HG03342 (cell line): Measurements from ENCODE around the gene CEP128.

Source experiments
- ATAC-seq: cut with Tn5 transposase; IDR thresholded peaks from one replicate; pipeline ENCODE4 v1.9.1; 2021; ENCODE audit warnings: mild to moderate bottlenecking, moderate library complexity; ENCODE audit not compliant: unreplicated experiment

The CEP128 gene

DNA sequence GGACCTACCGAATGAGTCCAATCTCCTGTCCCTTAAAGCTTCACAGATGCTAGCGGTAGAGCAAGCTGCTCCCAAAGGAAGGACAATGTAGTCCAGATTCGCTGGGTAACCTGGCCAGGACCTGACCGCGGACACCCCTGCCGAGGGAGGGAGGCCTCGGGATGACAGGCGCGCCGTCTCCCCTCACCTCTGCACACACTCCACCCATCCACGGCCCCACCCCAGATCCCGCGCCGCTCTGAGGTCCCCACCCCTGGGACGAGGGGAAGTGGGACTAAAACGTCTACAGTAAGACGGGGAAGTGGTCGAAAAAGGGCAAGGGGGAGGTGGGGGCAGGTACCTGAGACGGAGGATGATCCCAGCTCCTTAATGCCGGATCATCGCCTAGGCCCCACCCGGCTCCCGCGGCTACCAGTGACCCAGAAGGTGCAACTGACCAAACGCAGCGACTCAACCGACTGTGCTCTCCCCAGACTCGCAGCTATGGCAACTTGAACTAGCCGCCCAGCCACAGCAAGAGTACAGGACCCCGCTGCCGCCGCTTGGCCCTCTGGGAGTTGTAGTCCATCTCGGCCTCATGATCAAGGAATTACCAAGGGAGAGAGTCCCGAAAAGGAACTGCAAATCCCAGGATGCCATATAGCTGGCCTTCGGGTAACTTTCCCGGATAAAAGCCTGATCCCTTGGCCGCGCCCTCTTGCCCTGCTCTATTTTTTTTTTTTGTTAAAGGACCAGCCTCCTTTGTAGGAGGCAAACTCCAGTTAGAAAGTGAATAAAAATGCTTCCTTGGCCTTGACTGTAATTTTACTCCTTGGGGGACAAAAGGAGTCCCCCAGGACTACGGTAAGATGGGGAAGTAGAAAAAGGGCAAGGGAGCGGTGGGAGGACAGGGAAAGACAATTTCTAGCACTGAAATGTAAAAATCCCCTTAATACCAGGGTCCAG lies at the start of gene CEP128:
CEP128 (minus strand) TSS at position 498 of the 945 bp plus-strand sequence.
- ATAC-seq, result peak; percentile 96

DNA sequence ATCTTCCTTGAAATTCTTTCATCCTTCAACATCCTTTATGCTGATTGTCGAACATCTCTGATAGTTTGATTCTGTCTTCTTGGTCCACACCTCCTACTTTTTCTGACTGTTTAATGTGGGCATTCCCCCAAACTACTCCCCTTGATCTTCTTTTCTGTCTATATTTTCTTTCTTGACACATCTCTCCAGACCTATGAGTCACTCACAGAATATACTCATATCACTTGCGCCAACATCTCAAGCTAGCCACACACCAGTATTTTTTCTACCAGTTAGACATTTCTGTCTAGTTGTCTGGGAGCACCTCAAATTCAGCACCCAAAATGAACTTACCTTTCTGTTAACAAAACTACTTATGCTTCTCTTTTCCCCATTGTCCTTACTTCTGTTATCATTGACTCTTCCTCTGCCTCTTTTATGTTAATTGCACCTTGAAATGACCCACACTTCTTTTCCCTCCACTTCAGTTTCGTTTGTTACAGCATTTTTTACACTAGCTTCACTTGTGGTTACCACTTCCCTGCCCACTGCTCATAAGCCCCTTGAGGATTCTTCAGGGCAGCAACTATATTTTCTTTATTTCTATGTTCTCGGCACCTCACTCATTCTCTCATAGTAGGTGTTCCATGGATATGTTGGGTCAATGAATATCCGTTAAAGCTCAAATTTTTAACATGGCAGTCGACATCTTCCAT lies 47.3 kb upstream of the CEP128 start:
- no peak for ATAC-seq

DNA sequence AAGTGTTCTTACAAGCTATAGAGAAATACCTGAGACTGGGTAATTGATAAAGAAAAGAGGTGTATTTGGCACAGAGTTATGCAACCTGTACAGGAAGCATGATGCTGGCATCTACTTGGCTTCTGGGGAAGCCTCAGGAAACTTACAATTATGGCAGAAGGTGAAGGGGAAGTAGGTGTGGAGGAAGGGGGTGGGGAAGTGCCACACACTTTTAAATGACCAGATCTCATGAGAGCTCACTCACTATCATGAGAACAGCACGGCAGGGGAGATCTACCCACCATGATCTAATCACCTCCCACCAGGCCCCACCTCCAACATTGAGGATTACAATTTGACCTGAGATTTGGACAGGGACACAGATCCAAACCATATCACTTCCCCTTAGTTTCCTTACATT lies 46.7 kb upstream of the CEP128 start:
- no peak for ATAC-seq

DNA sequence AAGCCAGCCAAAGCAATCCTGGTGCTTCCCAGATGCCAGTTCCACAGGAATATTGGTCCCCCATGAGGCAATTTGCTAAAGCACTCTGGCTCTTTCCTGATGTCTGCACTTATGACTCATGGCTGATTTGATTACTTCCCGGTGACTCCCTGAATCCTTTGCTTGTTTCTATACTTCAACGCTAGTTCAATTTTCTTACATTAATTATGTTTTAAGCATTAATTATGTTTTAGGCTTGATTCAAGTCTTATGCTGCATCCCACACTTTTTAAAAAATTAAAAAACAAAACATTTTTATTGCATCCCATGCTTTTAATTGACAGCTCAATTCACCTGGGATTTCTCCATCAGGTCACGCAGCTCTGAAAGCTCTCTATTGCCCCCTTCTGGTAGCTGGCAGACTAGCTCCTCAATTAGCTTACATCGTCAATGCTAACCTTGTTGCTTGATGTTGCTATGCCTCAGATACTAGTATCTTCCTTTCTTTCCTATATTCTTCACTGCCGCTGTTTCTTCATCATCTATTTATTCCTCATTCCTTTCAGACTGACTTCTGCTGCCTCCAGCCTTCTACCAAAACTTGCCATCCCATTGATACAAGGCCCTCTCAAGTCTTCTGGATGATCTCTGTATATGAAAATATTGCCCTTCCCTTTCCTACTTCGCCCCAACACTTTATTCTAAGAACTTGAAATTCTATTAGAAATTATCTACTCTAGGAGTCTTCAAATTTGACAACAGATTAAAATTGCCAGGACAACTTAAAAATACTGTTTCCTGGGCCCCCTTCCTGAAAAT lies 45.9 kb upstream of the CEP128 start:
- ATAC-seq, result peak; percentile 77

DNA sequence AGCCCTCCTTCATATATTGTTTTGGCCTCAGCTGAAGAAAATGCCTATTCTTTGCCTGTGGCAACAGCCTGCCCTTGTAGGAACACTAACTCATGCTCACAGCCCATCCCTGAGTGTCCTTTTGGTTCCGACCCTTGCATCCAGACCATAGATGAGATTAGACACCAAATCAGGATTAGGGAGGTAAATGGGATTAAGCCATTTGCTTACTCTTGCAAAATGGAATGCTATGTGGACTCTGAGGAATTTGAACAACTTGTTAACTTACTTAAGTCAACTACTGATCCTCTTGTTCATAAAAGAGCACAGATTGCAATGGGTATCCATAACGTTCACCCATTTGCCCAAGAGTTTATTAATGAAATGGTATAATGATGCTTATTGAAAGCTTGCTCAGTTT lies 41.2 kb upstream of the CEP128 start:
- no peak for ATAC-seq

DNA sequence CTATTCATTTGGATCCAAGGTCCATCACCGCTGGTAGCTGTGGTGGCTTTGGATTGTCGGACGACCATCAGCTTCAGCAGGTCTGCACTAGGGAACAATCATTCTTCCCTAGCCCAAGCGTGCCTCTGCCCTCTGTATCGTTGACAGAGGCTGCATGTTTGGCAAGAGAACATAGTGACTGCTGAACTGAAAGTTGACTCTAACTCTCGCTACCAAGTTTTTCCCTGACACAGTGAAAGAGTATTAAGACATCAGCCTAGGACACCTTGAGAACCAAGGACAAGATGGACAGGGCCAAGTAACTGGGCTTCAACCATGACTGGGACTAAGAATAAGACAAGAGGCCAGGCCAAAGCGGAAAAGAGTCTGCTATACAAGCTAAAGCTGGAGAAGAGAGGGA lies 40.1 kb upstream of the CEP128 start:
- ATAC-seq, result no peak

DNA sequence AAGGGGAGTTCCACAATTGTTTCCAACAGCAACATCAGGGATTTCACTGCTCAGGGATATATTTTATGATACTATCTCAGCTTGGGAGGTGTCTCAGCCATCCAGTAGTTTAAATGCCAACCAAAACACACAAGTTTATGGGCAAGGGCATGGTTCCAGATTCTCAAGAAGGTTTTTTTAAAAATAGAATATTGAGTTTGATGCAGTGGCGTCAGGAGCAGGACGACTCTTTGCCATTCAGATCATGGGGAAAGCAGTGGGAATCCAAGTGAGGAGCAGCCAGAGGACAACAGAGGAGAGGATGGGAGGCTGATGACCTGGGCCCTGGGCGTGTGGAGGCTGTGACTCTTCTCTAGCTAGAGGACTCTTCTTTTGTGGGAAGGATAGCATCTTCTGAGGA lies 39.6 kb upstream of the CEP128 start:
- ATAC-seq, result no peak

DNA sequence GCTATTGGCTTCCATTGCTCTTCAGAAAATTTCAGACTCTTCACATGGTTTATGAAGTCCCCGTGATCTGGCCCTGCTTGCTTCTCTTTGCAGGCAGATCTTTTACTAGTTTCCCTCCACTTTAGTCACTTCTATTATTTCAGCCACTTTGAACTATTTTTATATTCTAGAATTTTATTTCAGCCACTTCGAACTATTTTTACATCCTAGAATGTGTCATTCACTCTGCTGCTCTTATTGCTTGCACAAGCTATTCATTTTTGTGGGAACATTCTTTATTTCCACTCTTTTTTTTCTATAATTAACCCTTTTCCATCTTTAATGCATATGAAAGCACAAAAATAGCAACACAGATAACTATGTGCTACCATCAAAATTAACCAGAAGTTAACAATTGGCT lies 38.4 kb upstream of the CEP128 start:
- ATAC-seq, result no peak

DNA sequence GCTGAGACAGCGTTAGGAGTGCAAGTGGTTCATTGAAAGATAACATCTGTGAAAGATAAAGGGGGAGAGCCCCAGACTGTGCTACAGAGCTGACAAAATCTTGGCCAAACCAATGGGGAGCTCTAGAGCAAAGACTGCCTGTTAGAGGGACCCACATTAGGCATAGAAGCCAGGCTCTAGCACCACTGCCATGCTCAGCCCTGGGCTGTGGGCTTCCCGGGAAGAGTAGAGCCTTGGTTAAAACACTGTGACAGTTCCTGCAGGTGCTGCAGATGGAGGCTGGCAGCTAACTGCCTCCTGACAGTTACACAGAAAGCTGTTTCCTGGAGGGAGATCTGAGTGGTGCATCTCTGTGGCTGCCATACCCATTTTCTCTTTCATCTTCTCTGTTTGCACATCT lies 36.9 kb upstream of the CEP128 start:
- no peak for ATAC-seq

DNA sequence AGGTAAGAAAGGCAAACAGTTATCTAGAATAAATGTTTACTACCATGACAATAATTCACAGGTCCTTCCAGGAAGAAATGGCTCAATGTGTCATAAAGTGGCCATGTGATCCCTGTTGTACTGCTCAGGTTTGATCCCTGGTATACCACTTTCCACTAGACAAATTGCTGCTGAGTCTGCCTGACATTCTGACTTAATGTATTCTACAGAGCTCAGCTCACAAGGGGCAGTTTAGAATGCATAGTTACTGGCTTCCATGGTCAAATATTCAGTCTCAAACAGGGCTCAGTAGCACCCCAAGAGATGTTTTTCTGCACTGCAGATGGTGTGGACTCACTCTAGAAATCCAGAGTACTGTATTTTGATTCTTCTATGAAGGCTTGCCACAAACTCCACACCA lies 35.7 kb upstream of the CEP128 start:
- peak; percentile 74 for ATAC-seq

DNA sequence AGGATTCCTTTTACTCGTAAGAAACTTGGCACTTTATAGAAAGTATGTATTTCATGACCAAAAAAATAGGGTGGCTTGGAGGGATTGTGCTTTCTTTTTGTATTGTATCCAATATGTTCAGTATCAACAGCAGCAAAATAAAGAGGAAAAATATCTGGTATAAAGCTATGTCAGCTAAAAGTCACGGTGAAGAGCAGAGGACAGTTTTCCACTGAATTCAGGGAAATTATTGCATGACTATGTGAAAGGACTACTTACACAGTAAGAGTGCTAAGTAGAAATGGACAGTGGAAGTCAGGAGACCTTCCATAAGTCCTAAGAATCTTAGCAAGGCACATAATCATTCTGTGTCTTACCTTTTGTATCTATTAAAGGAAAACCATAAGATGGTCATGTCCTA lies 33.1 kb upstream of the CEP128 start:
- ATAC-seq, result no peak

DNA sequence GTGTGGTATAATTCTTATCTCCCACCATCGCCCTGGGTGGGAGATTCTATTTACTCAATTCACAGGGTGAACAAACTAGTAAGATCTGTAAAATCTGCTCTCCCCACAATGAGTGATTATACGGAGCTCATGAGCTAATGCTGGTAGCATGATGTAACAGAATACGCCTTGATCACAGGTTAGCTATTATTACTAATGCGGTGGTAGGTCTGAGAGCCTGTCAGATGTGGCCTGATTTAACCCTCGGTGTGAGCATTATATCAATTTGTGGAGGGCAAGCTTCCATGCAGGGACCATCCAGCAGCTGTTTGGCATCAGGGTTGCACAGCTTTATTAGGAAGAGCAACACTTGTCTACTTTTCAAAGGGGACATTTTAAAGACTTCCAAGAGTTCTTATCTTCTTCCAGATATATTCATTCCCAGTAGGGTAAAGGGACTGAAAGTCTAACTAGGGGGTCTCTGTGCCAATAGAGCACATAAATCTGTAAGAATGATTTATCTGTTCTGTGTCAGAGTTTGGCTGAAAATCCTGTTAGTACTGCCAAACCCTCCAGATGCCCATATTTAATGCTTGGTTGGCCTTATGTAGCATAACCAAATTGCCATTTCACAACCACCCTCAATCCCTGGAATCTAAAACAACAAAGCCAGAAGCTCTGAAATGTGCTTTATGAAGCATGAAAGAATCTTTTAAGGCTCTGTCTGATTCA lies 32.5 kb upstream of the CEP128 start:
- ATAC-seq, result no peak

DNA sequence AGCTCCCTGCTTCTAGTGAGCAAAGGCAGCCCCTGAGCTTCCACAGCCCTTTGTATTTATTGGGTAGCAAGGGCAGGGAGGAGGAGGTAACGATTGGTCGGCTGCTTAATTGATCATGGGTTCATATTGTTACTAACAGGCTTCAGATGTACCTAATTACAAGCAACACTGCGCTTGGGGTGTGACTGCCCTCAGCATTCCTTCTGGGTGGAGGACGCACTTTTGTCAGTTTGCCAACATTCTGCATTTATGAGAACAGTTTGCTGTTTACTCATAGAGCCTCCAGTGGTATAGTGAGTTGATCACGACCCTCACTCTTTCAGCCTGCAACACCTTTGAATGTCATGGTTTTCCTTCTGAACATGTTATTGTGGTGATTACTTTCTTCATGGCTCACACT lies 23.5 kb upstream of the CEP128 start:
- ATAC-seq, result no peak

DNA sequence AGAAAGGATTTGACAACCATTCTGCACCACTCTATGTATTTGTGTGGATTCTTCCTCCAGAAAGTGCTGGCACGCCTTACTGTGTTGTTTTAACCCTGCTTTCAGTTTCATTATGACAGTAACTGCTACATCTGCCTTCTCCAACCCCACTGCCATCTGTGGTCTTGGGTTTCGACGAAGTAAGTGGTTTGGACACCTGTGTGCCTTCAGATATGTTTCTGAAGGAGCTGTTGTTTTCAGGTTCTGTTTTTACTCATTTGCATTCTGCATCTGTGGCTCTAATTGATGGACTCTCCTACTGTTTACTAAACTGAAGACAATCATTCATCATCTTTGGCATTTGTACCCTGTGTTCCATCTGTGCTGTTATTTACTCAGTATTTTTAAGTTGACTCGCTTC lies 18.0 kb upstream of the CEP128 start:
- ATAC-seq, result peak; percentile 98

DNA sequence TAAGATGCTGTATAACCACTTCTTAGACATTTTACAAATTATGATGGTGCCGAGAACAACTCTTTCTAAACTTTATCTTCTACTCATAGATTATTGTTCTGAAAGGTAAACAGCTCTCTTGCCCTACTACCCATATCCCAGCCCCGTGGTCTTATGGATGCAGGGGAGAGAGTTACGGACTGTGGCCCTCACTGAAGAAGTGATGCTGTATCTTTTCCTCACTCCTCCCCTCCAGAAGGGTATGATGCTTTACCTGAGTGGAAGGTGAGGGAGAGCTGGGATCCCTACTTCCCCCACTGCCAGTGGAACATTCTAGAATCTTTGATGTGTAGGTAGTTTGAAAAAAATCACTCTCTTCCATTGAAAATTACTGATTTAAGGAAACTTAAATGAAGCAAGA lies 17.4 kb upstream of the CEP128 start:
- ATAC-seq, result no peak

DNA sequence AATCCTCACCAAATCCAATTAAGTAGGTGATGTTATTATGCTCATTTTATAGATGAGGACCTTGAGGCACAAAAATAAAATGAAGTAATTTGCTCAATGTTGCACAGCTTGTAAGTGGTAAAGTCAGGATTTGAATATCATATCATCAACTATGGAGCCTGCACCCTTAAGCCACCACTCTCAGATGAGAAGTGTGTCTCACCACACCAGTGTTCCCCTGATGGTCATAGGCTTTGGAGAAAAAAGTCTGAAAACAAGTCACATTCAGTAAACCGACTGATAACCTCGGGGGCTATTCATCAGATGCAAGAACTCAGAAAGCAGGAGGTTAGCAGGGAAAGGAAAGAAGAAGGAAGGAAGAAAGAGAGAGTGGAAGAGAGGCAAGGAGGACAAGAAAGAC lies 16.7 kb upstream of the CEP128 start:
- no peak for ATAC-seq

DNA sequence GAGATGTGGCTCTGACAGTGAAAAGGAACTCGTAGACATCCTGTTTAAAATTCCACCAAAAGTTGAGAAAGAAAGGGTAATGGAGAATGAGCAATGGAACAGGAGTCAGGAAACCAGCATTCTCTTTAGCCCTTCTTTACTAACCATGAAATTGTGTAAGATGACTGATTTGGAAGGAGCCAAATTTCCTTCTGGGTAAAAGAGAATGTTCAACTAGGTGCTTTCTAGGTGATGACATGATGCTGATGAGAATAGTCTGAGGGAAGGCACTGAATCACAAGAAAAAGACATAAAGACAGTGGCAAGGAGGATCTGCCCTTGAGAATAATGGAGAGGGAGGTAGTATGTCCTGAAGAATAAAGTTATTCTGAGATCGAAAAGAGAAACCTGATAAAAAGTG lies 16.1 kb upstream of the CEP128 start:
- ATAC-seq, result no peak

DNA sequence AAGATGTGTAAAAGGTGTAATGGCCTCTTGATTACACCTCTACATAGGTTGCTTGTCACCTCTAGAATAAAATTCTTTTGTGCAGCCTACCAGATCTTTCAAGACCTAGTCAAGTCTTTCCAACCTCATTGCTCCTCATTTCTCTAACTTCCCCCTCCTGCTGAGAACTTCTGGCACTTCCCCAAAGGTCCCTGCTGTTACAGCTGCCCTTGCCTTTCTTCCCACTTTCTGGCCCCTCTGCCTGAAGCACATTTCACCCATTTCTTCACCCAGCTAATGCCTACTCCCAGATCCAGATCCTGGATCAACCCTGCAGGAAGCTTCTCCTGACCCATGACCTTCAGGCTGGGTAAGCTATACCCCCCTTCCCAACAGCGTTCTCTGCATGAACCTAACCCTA lies 15.4 kb upstream of the CEP128 start:
- ATAC-seq, result no peak

DNA sequence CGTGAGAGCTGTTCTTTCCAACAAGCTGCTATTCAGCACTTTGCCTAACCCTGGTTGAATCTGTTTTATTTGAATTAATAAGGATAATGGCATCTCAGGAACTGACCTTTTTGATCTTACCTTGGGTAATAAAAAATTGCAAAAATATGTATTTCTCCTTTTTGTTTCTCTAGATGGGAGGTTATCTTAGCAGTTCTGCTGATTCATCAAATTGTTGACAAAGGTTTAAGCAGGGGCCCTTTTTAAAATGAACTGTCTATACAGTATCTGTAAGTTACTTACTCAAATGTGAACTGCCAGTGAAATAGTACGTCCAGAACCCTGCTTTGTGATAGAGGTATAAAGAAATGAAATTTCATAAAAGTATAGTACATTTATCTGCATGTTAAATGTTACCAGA lies 14.6 kb upstream of the CEP128 start:
- ATAC-seq, result no peak

DNA sequence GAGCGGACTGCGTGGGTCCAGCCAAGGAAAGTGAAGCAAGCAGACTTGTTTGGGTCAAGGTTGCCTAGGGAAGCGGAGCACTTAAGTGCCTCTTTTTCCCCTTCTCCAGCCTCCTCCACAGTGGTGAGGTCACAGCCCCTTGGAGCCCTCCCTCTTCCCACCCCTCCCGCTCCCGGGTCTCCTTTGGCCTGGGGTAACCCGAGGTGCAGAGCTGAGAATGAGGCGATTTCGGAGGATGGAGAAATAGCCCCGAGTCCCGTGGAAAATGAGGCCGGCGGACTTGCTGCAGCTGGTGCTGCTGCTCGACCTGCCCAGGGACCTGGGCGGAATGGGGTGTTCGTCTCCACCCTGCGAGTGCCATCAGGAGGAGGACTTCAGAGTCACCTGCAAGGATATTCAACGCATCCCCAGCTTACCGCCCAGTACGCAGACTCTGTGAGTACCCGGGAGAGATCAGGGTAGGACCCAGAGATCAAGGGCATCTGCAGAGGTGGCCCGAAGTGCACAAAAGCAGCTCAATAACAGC lies 13.9 kb upstream of the CEP128 start, which contains the start of gene TSHR:
TSHR (plus strand) TSS at position 206 of the 526 bp plus-strand sequence; CDS start at position 266, 60 bp downstream.
- no peak for ATAC-seq
